PC-3 (cell line): ENCODE results near the gene DROSHA. TPM values are rescaled to one million over a fixed set of nuclear protein-coding genes. Genes with fewer than 3 reads are reported as not detected.
A peak's percentile ranks its signal among the peaks of the same experiment; 100 is the strongest.

ENCODE experiments used
- ATAC-seq: fragments of 200-7000 bp; cut with Tn5 transposase; 2 replicates; pipeline ENCODE4 v1.9.1; 2020; ENCODE audit warnings: mild to moderate bottlenecking, moderate library complexity
- BruUV-seq: library from RNA; stranded (reverse); fragments of 400-500 nt; replicated peaks from 2 replicates; lab custom pipeline; 2021; lab: Mats Ljungman, UMichigan
- CTCF ChIA-PET: fragments of 300-600 bp; sonication (Branson Sonifier 250); formaldehyde crosslinking; loops from one replicate; lab custom pipeline; 2022; ENCODE audit warnings: antibody characterized with exemption; lab: Charles Lee
- POLR2A ChIA-PET: fragments of 300-600 bp; sonication (Branson Sonifier 250); formaldehyde crosslinking; loops from one replicate; lab custom pipeline; 2022; ENCODE audit warnings: antibody characterized with exemption; ENCODE audit not compliant: unreplicated experiment; lab: Charles Lee
- DNase-seq: peaks from one replicate; pipeline ENCODE4 v3.0.0-alpha.2; 2015
- H2AFZ ChIP-seq: fragments of 300-600 bp; sonication (generic); 2 replicates; pipeline ENCODE4 v1.6.0; 2016; ENCODE audit warnings: antibody characterized with exemption, low read length
- H3F3A ChIP-seq: fragments of 300-600 bp; sonication (generic); one replicate; pipeline ENCODE4 v1.6.0; 2017; ENCODE audit warnings: antibody characterized with exemption, low read length, control low read depth, mild to moderate bottlenecking; ENCODE audit not compliant: unreplicated experiment
- H3K27ac ChIP-seq: fragments of 300-600 bp; sonication (generic); 2 replicates; pipeline ENCODE4 v1.5.1; 2016; ENCODE audit warnings: mild to moderate bottlenecking, low read length
- H3K27me3 ChIP-seq: fragments of 300-600 bp; sonication (generic); 2 replicates; pipeline ENCODE4 v1.6.1; 2016; ENCODE audit warnings: low read length, mixed read lengths
- H3K36me3 ChIP-seq: fragments of 300-600 bp; sonication (generic); 2 replicates; pipeline ENCODE4 v1.6.1; 2016; ENCODE audit warnings: low read depth, mixed run types, low read length, mixed read lengths
- H3K4me1 ChIP-seq: fragments of 300-600 bp; sonication (generic); 2 replicates; pipeline ENCODE4 v1.5.1; 2016; ENCODE audit warnings: low read length; ENCODE audit not compliant: insufficient read depth
- H3K4me2 ChIP-seq: fragments of 300-600 bp; sonication (generic); 2 replicates; pipeline ENCODE4 v1.6.0; 2016; ENCODE audit warnings: low read length
- H3K4me3 ChIP-seq: fragments of 300-600 bp; sonication (generic); 2 replicates; pipeline ENCODE4 v1.5.1; 2016; ENCODE audit warnings: mild to moderate bottlenecking, low read length, mixed read lengths
- H3K79me2 ChIP-seq: fragments of 300-600 bp; sonication (generic); 2 replicates; pipeline ENCODE4 v1.6.1; 2017; ENCODE audit warnings: low read length, mixed read lengths
- H3K9ac ChIP-seq: fragments of 300-600 bp; sonication (generic); 2 replicates; pipeline ENCODE4 v1.6.0; 2016; ENCODE audit warnings: mild to moderate bottlenecking, low read length
- H3K9me2 ChIP-seq: fragments of 300-600 bp; sonication (generic); replicated peaks from 2 replicates; pipeline ENCODE4 v1.6.1; 2016; ENCODE audit warnings: mixed run types, low read length, mixed read lengths
- H3K9me3 ChIP-seq: fragments of 300-600 bp; sonication (generic); 2 replicates; pipeline ENCODE4 v1.6.1; 2016; ENCODE audit warnings: low read length, mixed read lengths
- H4K20me1 ChIP-seq: fragments of 300-600 bp; sonication (generic); 2 replicates; pipeline ENCODE4 v1.6.1; 2016; ENCODE audit warnings: low read length, mixed read lengths
- CTCF ChIP-seq: fragments of 300-600 bp; sonication (generic); conservative IDR thresholded peaks from 2 replicates; pipeline ENCODE4 v1.5.1; 2017; ENCODE audit warnings: antibody characterized with exemption, low read depth, mild to moderate bottlenecking, low read length
- EZH2 ChIP-seq: fragments of 300-600 bp; sonication (generic); IDR thresholded peaks from one replicate; pipeline ENCODE4 v1.6.1; 2017; ENCODE audit warnings: antibody characterized with exemption, mild to moderate bottlenecking, low read length; ENCODE audit not compliant: unreplicated experiment
- EZH2phosphoT487 ChIP-seq: fragments of 300-600 bp; sonication (generic); IDR thresholded peaks from 2 replicates; pipeline ENCODE4 v1.6.1; 2018; ENCODE audit warnings: mild to moderate bottlenecking, antibody characterized with exemption, low read length, borderline replicate concordance
- intact Hi-C: fragments of 100-400 bp; cut with micrococcal nuclease; formaldehyde crosslinking; loops from 2 replicates; pipeline ENCODE4 v1.9.0; 2023
- total RNA-seq: library from RNA; depleted of rRNA; stranded (reverse); fragments of >200 nt; gene quantifications from 2 replicates; pipeline ENCODE4 v1.2.3, GENCODE V29; 2014

DROSHA gene
- total RNA-seq, 1 experiment from 2014 or later, result 60.7 TPM

- Histone ChIP-seq H3F3A (no peaks in the 10 kb centered on the region), H3K9me2 (no peaks in the 10 kb centered on the region), H3K27me3 (no peaks in the 10 kb centered on the region), H3K4me2 (no peak overlapping the region), H3K27ac (no peak overlapping the region), H3K4me1 (peaks cover 15% of the 10 kb centered on the region), H3K36me3 (peaks cover 62% of the 10 kb centered on the region; the same call in 1 of the 2 replicates), H2AFZ (no peak overlapping the region), H4K20me1 (no peaks in the 10 kb centered on the region), H3K9ac (no peak overlapping the region), H3K9me3 (no peaks in the 10 kb centered on the region), H3K4me3 (no peak overlapping the region), H3K79me2 (no peaks in the 10 kb centered on the region)
- DNase-seq (peak; percentile 53), ATAC-seq (peak; percentile 72)
- POLR2A ChIA-PET, result no interaction called here
- intact Hi-C loops, result no loop called here
- CTCF ChIA-PET, result no interaction called here
- BruUV-seq, result no TSS peak
- TF ChIP-seq EZH2 (no peak), EZH2phosphoT487 (no peak)
Observed at GRCh38 chr5:31408814-31409213, 123.1 kb downstream of the DROSHA start.

DNA sequence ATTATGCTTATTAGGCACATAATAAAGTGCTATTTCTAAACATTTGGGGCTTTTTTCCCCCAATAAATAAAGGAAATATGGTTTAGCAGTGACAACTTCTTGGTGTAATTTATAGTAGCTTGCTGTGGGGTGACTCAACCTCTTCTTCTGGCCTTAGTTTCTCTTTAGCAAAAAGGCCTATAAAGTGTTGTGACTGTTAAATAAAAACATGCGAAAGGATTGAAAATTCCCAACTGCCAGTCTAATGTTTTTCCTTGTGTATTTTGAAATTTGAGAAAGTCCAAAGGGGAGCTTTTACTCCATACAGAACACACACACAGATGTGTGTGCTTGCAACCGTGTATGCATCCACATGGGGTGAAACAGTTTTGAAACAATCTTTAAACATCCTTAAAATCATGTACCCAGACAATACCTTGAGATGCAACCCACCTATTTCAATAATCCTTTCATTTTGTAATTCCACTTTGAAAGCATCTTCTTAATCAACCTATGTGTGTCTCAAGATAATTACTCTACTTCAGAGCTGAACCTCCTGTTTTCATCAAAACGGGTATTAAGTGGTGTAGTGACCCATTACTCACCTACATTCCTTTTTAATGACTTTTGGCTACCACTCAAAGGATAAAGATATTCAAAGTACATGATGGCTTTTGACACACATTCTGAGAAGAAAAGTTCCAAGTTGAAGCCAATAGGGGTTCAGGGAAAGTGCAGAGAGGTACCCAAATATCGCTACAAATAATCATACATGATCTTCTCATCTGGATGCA lies 123.8 kb downstream of the DROSHA start:
- ChIA-PET POLR2A (no interaction called here), CTCF (no interaction called here)
- no peaks in the 10 kb centered on the region for H3F3A ChIP-seq
- DNase-seq (peak; percentile 39), ATAC-seq (peak; percentile 27; the same call in 1 of the 2 replicates)
- no TSS peak for BruUV-seq
- no peak overlapping the region for H2AFZ ChIP-seq
- no peak overlapping the region for H3K9ac ChIP-seq
- no peak overlapping the region for H3K4me2 ChIP-seq
- peaks cover 15% of the 10 kb centered on the region for H3K4me1 ChIP-seq
- H3K27ac ChIP-seq, result no peak overlapping the region
- H3K27me3 ChIP-seq, result no peaks in the 10 kb centered on the region
- no peaks in the 10 kb centered on the region for H4K20me1 ChIP-seq
- intact Hi-C loops, result no loop called here
- no peaks in the 10 kb centered on the region for H3K79me2 ChIP-seq
- H3K4me3 ChIP-seq, result no peak overlapping the region
- TF ChIP-seq EZH2 (no peak), EZH2phosphoT487 (no peak), CTCF (no peak)
- H3K9me2 ChIP-seq, result no peaks in the 10 kb centered on the region
- no peaks in the 10 kb centered on the region for H3K9me3 ChIP-seq
- H3K36me3 ChIP-seq, result peaks cover 56% of the 10 kb centered on the region; the same call in 1 of the 2 replicates

DNA sequence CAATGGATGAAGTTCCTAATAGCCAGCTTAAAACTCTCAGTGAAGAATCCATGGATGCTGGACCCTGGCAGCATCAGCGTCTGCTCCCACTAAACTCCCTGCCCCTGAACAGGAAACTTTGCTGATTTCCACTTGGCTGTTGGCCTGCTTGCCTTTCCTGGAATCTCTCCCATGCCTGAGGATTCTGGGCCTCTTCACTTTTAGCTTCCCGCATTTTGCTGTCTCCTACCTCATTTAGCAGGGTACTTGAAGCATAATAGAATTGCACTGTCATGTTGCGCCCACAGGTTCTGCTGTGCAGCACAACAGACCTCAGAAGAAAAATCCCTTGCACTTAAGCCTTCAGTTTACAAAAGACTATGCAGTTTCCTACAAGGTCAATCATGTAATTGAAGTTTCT lies 127.6 kb downstream of the DROSHA start:
- intact Hi-C loops, result no loop called here
- Histone ChIP-seq H3K27me3 (no peaks in the 10 kb centered on the region), H3K4me1 (peaks cover 14% of the 10 kb centered on the region), H3K4me3 (no peak overlapping the region), H2AFZ (no peak overlapping the region), H3K4me2 (no peak overlapping the region), H3K27ac (no peak overlapping the region), H3F3A (no peaks in the 10 kb centered on the region), H3K9me2 (no peaks in the 10 kb centered on the region), H3K9me3 (no peaks in the 10 kb centered on the region), H3K79me2 (no peaks in the 10 kb centered on the region), H3K36me3 (peaks cover 41% of the 10 kb centered on the region; the same call in 1 of the 2 replicates), H3K9ac (no peak overlapping the region), H4K20me1 (no peaks in the 10 kb centered on the region)
- DNase-seq (no peak), ATAC-seq (no peak)
- POLR2A ChIA-PET, result no interaction called here
- TF ChIP-seq EZH2, result no peak
- TF ChIP-seq EZH2phosphoT487, result no peak
- no peak for TF ChIP-seq CTCF
- CTCF ChIA-PET, result no interaction called here
- BruUV-seq, result no TSS peak
